HEK293T (cell line): Measurements from ENCODE around the gene LRP1B.

ENCODE experiments used
- CTCF ChIA-PET: fragments of 350-600 bp; formaldehyde crosslinking; extraction: SDS; loops from one replicate; lab custom pipeline; 2021; ENCODE audit warnings: antibody characterized with exemption, inconsistent platforms; lab: Yijun Ruan, JAX
- POLR2A ChIA-PET: fragments of 350-600 bp; formaldehyde crosslinking; extraction: SDS; loops from one replicate; lab custom pipeline; 2020; ENCODE audit warnings: antibody characterized with exemption, inconsistent platforms; lab: Yijun Ruan, JAX
- DNase-seq: peaks from one replicate; pipeline ENCODE4 v3.0.0; 2012; ENCODE audit warnings: mixed read lengths; ENCODE audit errors: extremely low spot score
- ARNT ChIP-seq: fragments of 450-650 bp; IDR thresholded peaks from 2 replicates; pipeline ENCODE4 v1.6.1; 2017; ENCODE audit warnings: mild to moderate bottlenecking
- BHLHE40 ChIP-seq: fragments of 450-650 bp; IDR thresholded peaks from 2 replicates; pipeline ENCODE4 v1.6.1; 2016; ENCODE audit warnings: mild to moderate bottlenecking, moderate library complexity, borderline replicate concordance
- CTBP1 ChIP-seq: fragments of 450-650 bp; IDR thresholded peaks from 2 replicates; pipeline ENCODE4 v1.6.1; 2016; ENCODE audit warnings: borderline replicate concordance
- ELF4 ChIP-seq: fragments of 450-650 bp; IDR thresholded peaks from 2 replicates; pipeline ENCODE4 v1.6.1; 2017; ENCODE audit warnings: antibody characterized with exemption
- FOXA1 ChIP-seq: fragments of 450-650 bp; IDR thresholded peaks from 2 replicates; pipeline ENCODE4 v1.6.1; 2016; ENCODE audit warnings: mild to moderate bottlenecking
- FOXK2 ChIP-seq: fragments of 450-650 bp; IDR thresholded peaks from 2 replicates; pipeline ENCODE4 v1.6.1; 2016; ENCODE audit warnings: mild to moderate bottlenecking
- FOXM1 ChIP-seq: fragments of 450-650 bp; IDR thresholded peaks from 2 replicates; pipeline ENCODE4 v1.6.1; 2017; ENCODE audit warnings: mild to moderate bottlenecking, borderline replicate concordance
- HDGF ChIP-seq: fragments of 450-650 bp; IDR thresholded peaks from 2 replicates; pipeline ENCODE4 v1.6.1; 2017; ENCODE audit warnings: antibody characterized with exemption, borderline replicate concordance
- L3MBTL2 ChIP-seq: fragments of 450-650 bp; conservative IDR thresholded peaks from 2 replicates; pipeline ENCODE4 v1.6.1; 2016; ENCODE audit warnings: mild to moderate bottlenecking
- LEF1 ChIP-seq: fragments of 450-650 bp; IDR thresholded peaks from 2 replicates; pipeline ENCODE4 v1.6.1; 2017; ENCODE audit warnings: mild to moderate bottlenecking, borderline replicate concordance
- NFRKB ChIP-seq: fragments of 450-650 bp; IDR thresholded peaks from 2 replicates; pipeline ENCODE4 v1.6.1; 2016; ENCODE audit warnings: mild to moderate bottlenecking, moderate library complexity
- PKNOX1 ChIP-seq: fragments of 450-650 bp; IDR thresholded peaks from 2 replicates; pipeline ENCODE4 v1.6.1; 2016
- SP1 ChIP-seq: fragments of 450-650 bp; IDR thresholded peaks from 2 replicates; pipeline ENCODE4 v1.6.1; 2017
- SUZ12 ChIP-seq: fragments of 450-650 bp; IDR thresholded peaks from 2 replicates; pipeline ENCODE4 v1.6.1; 2016; ENCODE audit warnings: mild to moderate bottlenecking
- TARDBP ChIP-seq: fragments of 450-650 bp; IDR thresholded peaks from 2 replicates; pipeline ENCODE4 v1.6.1; 2016
- ZNF384 ChIP-seq: fragments of 450-650 bp; IDR thresholded peaks from 2 replicates; pipeline ENCODE4 v1.6.1; 2016

Gene LRP1B

DNA sequence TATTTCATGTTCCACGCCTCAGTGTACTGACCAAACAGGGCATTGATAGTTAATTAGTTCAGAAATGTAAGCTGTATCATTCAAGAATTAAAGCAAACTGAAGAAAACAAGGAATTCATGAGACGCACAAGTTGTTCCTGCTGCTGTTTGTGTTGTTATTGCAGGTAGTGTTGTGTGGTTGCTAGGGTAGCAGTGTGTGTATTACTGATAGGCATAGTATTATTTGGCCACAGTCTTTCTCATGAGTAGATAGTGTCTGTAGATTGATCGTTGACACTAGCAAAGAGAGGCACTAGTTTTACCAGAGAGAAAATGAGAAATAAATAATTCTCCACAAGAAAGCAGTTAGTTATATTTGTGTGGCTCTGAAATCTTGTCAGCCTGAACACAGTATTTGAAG is 548.6 kb downstream of the LRP1B start:
- ChIA-PET CTCF (no interaction called here), POLR2A (no interaction called here)
- no peak for DNase-seq
- TF ChIP-seq BHLHE40 (no peak), FOXK2 (no peak), SUZ12 (no peak), PKNOX1 (no peak), LEF1 (no peak), ARNT (no peak), NFRKB (no peak), CTBP1 (no peak), TARDBP (no peak), L3MBTL2 (no peak), SP1 (no peak), FOXA1 (no peak), ZNF384 (no peak), ELF4 (no peak), FOXM1 (no peak), HDGF (no peak)

DNA sequence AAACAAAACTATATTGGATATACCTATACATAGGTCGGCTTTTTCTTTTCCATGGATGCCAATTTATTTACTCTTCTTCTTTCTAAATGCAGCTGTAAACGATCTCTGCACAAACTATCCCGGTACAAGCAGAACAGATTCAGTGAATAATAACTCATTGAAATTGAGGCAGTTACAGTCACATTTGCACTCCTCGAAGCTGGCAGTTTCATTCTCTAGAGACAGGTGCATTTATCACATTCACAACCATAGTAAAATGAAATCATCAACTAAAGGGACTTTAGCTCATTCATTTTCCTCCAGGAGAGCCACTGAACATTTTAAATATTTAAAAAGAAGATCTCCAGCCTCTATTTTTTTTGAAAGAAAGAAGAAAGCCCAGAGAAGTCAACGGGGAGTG is 551.7 kb downstream of the LRP1B start:
- DNase-seq = no peak
- ChIA-PET POLR2A (no interaction called here), CTCF (no interaction called here)
- TF ChIP-seq FOXK2 (no peak), ELF4 (no peak), FOXA1 (no peak), LEF1 (no peak), NFRKB (no peak), BHLHE40 (no peak), ZNF384 (no peak), SP1 (no peak), FOXM1 (no peak), ARNT (no peak), SUZ12 (no peak), TARDBP (no peak), L3MBTL2 (no peak), PKNOX1 (no peak), HDGF (no peak), CTBP1 (no peak)

DNA sequence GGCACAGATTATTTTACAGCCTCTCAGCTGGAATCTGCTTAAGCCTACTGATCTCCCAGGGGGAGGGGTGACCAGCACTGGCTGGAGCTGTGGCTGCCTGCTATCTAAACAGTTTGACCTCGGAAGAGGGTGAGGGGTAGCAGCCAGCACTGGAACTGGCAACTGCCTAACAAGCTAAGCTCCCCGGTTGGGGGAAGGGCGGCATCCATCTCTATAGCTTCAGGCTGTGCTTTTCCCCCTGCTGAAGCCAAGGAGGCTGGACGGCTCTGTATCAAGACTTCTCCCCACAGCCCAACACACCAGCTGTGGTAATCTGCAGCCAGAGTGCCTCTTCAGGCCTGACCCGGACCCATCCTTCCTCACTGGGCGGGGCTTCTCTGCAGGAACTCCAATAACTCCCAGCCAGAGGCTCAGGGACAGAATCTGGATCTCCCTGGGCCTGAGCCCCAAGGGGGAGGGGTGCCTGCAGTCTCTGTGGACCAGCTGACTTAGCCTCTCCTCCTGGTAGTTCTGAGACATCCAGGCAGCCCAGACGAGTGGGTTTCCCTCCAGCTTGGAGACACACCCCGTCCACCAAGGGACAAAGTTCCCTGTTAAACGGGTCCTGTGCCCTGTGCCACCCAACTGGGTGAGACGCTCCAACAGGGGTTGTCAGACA is 560.2 kb downstream of the LRP1B start:
- POLR2A ChIA-PET = no interaction called here
- TF ChIP-seq ARNT = no peak
- no peak for TF ChIP-seq SUZ12
- TF ChIP-seq ELF4 = no peak
- no peak for TF ChIP-seq PKNOX1
- peak; percentile 13 for DNase-seq
- CTCF ChIA-PET = no interaction called here

DNA sequence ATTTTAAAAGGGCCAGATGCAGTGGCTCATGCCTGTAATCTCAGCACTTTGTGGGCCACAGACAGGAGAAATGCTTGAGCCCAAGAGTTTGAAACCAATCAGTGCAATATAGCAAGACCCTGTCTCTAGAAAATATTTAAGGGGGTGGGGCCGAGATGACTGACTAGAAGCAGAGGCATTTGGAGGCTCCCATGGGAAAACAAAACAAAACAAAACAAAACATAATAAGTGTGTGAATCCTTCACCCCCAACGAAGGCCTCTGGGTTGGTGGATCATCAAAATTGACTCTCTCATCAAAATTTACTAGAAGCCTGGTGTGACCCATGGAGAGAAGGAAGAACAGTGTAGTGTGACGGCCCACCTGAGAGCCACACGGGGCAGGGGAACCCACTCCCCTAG is 560.9 kb downstream of the LRP1B start:
- TF ChIP-seq SP1 (no peak), FOXM1 (no peak), ELF4 (no peak), TARDBP (no peak), CTBP1 (no peak), ZNF384 (no peak), ARNT (no peak), L3MBTL2 (no peak), BHLHE40 (no peak), LEF1 (no peak), PKNOX1 (no peak), SUZ12 (no peak), NFRKB (no peak), FOXA1 (no peak), HDGF (no peak), FOXK2 (no peak)
- POLR2A ChIA-PET = no interaction called here
- CTCF ChIA-PET = no interaction called here
- DNase-seq = no peak

DNA sequence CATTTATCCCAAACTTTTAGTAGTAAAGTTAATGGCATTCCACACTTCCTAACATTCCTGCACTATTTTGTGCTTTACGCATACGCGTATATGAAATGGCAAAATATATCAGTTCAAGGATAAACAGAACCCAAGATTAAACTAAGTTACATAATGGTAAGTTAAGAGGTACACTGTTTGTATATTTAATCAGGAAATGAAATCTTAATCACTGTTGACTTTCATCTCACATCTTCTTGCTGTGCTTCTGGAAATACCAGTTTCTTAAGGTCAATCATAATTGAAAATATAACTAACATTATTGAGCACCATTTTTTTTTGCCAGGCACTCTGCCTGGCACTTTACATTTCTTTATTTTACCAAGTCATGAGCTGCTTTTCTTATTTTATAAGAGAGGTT is 565.2 kb downstream of the LRP1B start:
- CTCF ChIA-PET = interaction anchor here (0.7 kb wide), 1 partner anchor 243 kb away, joined by 3 read pairs; no protein-coding TSS in a partner anchor
- no peak for DNase-seq
- POLR2A ChIA-PET = no interaction called here
- no peak for TF ChIP-seq L3MBTL2
- TF ChIP-seq NFRKB = no peak
- TF ChIP-seq PKNOX1 = no peak
- TF ChIP-seq SUZ12 = no peak
- no peak for TF ChIP-seq ELF4
- no peak for TF ChIP-seq HDGF
- TF ChIP-seq FOXA1 = no peak
